ENCODE measurements around the gene COL1A1. TPM values are rescaled to one million over a fixed set of nuclear protein-coding genes. Genes with fewer than 3 reads are reported as not detected.

COL1A1 gene
- total and polyA plus RNA-seq, 4 donors: 8.3 to 72.5 (median 35.8) TPM

- H3K4me3 ChIP-seq (ENCODE audit: low read depth in 1 of 3, low read length in 3 of 3): no peak overlapping the region
- 84% methylated on average over 31 of the region's 31 CpGs for WGBS
- H3K36me3 ChIP-seq (ENCODE audit: control insufficient read depth in 4 of 4, insufficient read depth in 3 of 4, low read depth in 1 of 4, low read length in 3 of 4): no peaks in the 10 kb centered on the region
- DNase-seq (ENCODE audit: low spot score): no peak
- no peaks in the 10 kb centered on the region for H3K4me1 ChIP-seq (ENCODE audit: control insufficient read depth in 4 of 4, insufficient read depth in 4 of 4, low read length in 3 of 4)
- no peaks in the 10 kb centered on the region for H3K9me3 ChIP-seq (ENCODE audit: control insufficient read depth in 4 of 4, low read length in 3 of 4)
- H3K9ac ChIP-seq (ENCODE audit: low read depth in 1 of 2, low read length in 2 of 2): no peak overlapping the region
- TF ChIP-seq FOXA2 (IDR thresholded peaks at IDR 0.05): no peak
- no peak for TF ChIP-seq YY1 (IDR thresholded peaks at IDR 0.05)
- TF ChIP-seq ATF3 (IDR thresholded peaks at IDR 0.05): no peak
- TF ChIP-seq HNF4G (IDR thresholded peaks at IDR 0.05): no peak
- TF ChIP-seq MAX (IDR thresholded peaks at IDR 0.05): no peak
- no peak for TF ChIP-seq REST (IDR thresholded peaks at IDR 0.05)
- no peak for TF ChIP-seq RAD21 (IDR thresholded peaks at IDR 0.05)
- no peak overlapping the region for H3K27ac ChIP-seq (ENCODE audit: low read depth in 1 of 2, low read length in 2 of 2)
- no peaks in the 10 kb centered on the region for H3K27me3 ChIP-seq (ENCODE audit: control insufficient read depth in 4 of 4, insufficient read depth in 4 of 4, low read length in 3 of 4)
Observed at GRCh38 chr17:50185631-50186471, 15.6 kb downstream of the COL1A1 start.

- H3K9me3 ChIP-seq (ENCODE audit: control insufficient read depth in 4 of 4, low read length in 3 of 4): no peaks in the 10 kb centered on the region
- 63% methylated on average over 19 of the region's 19 CpGs for WGBS
- H3K36me3 ChIP-seq (ENCODE audit: control insufficient read depth in 4 of 4, insufficient read depth in 3 of 4, low read depth in 1 of 4, low read length in 3 of 4): no peaks in the 10 kb centered on the region
- DNase-seq (ENCODE audit: low spot score): no peak
- no peak overlapping the region for H3K9ac ChIP-seq (ENCODE audit: low read depth in 1 of 2, low read length in 2 of 2)
- TF ChIP-seq REST (IDR thresholded peaks at IDR 0.05) (no peak), JUND (IDR thresholded peaks at IDR 0.05) (no peak), HNF4A (conservative IDR thresholded peaks at IDR 0.05) (no peak), ZBTB33 (IDR thresholded peaks at IDR 0.05) (no peak), MAX (IDR thresholded peaks at IDR 0.05) (no peak), YY1 (IDR thresholded peaks at IDR 0.05) (no peak), HNF4G (IDR thresholded peaks at IDR 0.05) (no peak)
- H3K27me3 ChIP-seq (ENCODE audit: control insufficient read depth in 4 of 4, insufficient read depth in 4 of 4, low read length in 3 of 4): no peaks in the 10 kb centered on the region
- no peaks in the 10 kb centered on the region for H3K4me1 ChIP-seq (ENCODE audit: control insufficient read depth in 4 of 4, insufficient read depth in 4 of 4, low read length in 3 of 4)
- H3K27ac ChIP-seq (ENCODE audit: low read depth in 1 of 2, low read length in 2 of 2): no peak overlapping the region
- H3K4me3 ChIP-seq (ENCODE audit: low read depth in 1 of 3, low read length in 3 of 3): no peak overlapping the region
Observed at GRCh38 chr17:50184611-50185398, 16.6 kb downstream of the COL1A1 start.

Measured in liver (tissue), 9 donors.